ENCODE measurements around the gene CGB8.

CGB8 gene

DNA sequence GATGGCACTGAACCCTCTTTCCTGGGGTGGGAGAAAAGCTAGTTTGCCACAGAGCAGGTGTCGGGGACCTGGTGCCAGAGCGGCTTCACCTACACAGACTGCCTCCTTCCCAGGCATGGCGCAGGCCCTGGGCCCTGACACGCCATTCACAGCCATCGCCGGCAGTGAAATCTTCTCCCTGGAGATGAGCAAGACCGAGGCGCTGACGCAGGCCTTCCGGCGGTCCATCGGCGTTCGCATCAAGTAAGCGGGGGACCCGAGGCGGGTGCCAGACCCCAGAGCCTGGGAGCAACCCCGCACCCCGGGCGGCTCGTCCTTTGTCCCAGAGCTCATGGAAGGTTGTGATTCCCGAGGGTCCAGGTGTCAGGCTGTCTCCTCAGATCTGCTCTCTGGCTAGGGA lies 42.0 kb downstream of the CGB8 start:
- no peak for DNase-seq (ENCODE audit: low read depth, low spot score)

DNA sequence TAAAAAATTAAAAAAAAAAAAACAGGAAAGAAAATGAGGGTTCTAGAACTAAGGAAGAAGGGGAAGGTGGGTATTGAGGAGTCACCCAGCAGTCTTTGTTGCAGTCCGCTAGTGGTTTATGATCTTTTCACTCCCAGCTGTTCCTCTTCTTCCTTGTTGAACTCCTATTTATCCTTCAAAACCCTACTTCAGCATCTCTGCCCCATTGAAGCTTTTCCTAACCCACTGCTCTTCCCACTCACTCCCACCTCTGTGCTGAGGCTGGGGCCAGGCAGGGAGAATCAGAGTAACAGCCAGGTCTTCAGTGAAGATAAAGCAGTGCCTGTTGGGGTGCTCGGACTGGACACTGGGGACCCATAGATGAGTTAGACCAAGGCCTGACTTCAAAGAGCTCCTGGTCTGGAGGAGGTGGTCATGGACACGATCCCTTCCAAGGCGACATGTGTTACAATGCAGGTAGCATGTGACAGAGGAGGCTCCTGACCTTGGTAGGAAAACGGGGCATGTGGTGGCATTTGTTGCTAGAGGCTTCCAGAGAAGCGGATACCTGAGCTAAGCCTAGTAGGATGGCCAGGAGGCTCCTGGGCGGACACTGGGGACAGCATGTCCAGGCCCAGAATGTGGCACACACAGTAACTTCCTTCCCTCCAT lies 43.8 kb downstream of the CGB8 start:
- no peak for DNase-seq (ENCODE audit: low read depth, low spot score)

DNA sequence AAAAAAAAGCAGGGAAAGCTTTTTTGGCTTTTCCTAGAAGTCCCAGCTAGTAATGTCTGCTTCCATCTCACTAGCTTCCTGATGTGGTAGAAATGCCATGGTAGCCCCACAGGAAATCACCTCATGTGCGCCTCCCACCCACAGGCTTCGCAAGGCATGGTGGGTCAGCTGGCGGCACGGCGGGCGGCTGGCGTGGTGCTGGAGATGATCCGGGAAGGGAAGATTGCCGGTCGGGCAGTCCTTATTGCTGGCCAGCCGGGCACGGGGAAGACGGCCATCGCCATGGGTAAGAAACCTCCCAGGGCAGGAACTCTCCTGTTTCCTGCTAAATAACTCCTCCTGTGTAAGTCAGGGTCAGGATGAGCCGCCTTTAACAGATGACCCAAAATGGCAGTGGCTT lies 44.8 kb downstream of the CGB8 start:
- DNase-seq (ENCODE audit: low read depth, low spot score) = no peak

DNA sequence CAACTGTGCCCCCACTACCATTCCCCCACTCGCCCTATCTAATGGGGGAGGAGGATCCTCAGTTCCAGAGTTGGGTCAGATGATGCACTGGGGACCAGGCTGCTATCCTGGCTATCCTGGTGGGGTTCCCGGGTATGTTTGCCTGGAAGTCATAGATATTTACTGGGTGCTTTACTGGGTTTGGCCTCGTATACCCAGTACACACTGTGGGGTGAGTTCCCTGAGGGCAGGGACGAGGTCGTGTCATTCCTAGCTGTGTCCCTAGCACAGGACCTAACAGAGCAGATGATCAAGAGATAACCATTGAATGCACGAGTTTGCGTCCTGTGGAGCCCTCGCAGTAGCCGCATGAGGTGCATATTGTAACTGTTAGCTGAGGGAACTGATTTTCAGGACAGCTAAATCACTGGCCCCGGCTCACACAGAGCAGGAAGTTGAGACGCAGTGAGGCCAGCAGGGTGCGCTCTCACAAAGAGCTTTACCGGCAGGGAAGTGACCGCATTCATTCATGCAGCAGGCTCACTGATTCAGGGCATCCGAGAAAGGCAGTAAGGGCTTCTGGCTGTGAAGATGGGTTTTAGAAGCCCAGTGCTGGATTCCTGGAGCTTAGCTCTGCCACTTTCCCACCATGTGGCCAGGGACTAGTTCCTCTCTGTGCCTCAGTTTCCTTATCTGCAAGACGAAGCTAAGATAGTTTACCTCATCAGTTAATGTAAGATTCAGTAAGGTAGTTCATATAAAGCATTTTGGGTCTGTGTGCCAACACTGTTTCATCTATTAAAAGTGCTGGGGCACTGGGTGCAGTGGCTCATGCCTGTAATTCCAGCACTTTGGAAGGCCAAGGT lies 49.2 kb downstream of the CGB8 start:
- peak; percentile 46 for DNase-seq (ENCODE audit: low read depth, low spot score)

DNA sequence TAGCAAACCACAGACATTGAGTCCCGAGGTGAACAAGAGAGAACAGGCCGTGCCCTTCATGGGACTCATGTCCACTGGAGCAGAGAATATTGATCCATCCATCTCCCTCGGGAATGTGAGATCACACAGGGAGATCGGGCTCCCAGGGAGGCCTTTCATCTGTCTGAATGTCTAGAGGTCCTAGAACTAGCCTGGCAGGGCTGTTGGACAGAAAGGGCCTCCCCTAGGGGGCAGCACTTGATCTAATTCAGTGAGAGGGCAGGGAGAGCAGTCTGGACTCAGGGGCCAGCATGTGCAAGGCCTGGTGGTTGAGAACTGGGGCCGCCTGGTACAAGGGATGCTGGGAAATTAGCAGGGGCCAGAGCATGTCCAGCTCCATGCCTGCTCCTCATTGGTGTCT lies 50.9 kb downstream of the CGB8 start:
- DNase-seq (ENCODE audit: low read depth, low spot score) = no peak

All from activated CD4-positive, CD25-positive, alpha-beta regulatory T cell treated with anti-CD3 and anti-CD28 coated beads, Interleukin-2, amount 50 U/mL, for 16 hours (primary cell).